TTC549 (cell line): Measurements from ENCODE around the gene C14orf132.

Experiments
- FAIRE-seq: peaks from 2 replicates; lab custom pipeline; 2012; peaks lifted over from hg19 to GRCh38; lab: Jason Lieb, UNC

C14orf132 gene

GRCh38 chr14:96040828-96041371 is 1.7 kb downstream of the C14orf132 start:
- no peak for FAIRE-seq

GRCh38 chr14:96042248-96042930 is 3.2 kb downstream of the C14orf132 start:
- no peak for FAIRE-seq

- FAIRE-seq, result no peak
These were observed 7.5 kb downstream of the C14orf132 start for GRCh38 chr14:96046630-96047029.

GRCh38 chr14:96047101-96047500 is 7.9 kb downstream of the C14orf132 start:
- FAIRE-seq, result no peak

- FAIRE-seq, result no peak
These were observed 10.8 kb downstream of the C14orf132 start for GRCh38 chr14:96049932-96050331.

- FAIRE-seq, result no peak
These were observed 11.3 kb downstream of the C14orf132 start for GRCh38 chr14:96050482-96050881.

- no peak for FAIRE-seq
These were observed 12.1 kb downstream of the C14orf132 start for GRCh38 chr14:96051231-96051630.

GRCh38 chr14:96051642-96052540 is 12.7 kb downstream of the C14orf132 start:
- FAIRE-seq, result no peak

GRCh38 chr14:96052541-96053247 is 13.5 kb downstream of the C14orf132 start:
- no peak for FAIRE-seq

GRCh38 chr14:96053248-96053599 is 14.1 kb downstream of the C14orf132 start:
- no peak for FAIRE-seq

- FAIRE-seq, result no peak
These were observed 14.6 kb downstream of the C14orf132 start for GRCh38 chr14:96053600-96054381.

GRCh38 chr14:96054661-96055060 is 15.5 kb downstream of the C14orf132 start:
- FAIRE-seq, result no peak

- FAIRE-seq, result no peak
These were observed 16.0 kb downstream of the C14orf132 start for GRCh38 chr14:96055065-96055752.

GRCh38 chr14:96055753-96056508 is 16.8 kb downstream of the C14orf132 start:
- no peak for FAIRE-seq

- no peak for FAIRE-seq
These were observed 17.6 kb downstream of the C14orf132 start for GRCh38 chr14:96056509-96057422.

- no peak for FAIRE-seq
These were observed 18.6 kb downstream of the C14orf132 start for GRCh38 chr14:96057738-96058137.

GRCh38 chr14:96058576-96059200 is 19.5 kb downstream of the C14orf132 start:
- FAIRE-seq, result no peak

GRCh38 chr14:96059519-96060135 is 20.5 kb downstream of the C14orf132 start:
- FAIRE-seq, result no peak
